K562 (cell line): ENCODE measurements around the gene SUSD3. TPM values are rescaled to one million over a fixed set of nuclear protein-coding genes. Genes with fewer than 3 reads are reported as not detected.

Source experiments
- ATAC-seq: fragments of 200-7000 bp; cut with Tn5 transposase; 3 replicates; pipeline ENCODE4 v1.9.1; 2020; ENCODE audit warnings: moderate library complexity
- BruUV-seq: library from RNA; stranded (reverse); fragments of 400-500 nt; replicated peaks from 2 replicates; lab custom pipeline; 2021; lab: Mats Ljungman, UMichigan
- CTCF ChIA-PET: fragments of 300-600 bp; formaldehyde crosslinking; extraction: SDS; loops from one replicate; lab custom pipeline; 2021; ENCODE audit warnings: low intra/inter-chr PET ratio; lab: Yijun Ruan, JAX
- POLR2A ChIA-PET: fragments of 300-600, 350-650 bp; sonication (Branson Sonifier 250); formaldehyde crosslinking; extraction: SDS; loops from one replicate; lab custom pipeline; 2021; ENCODE audit warnings: antibody characterized with exemption, inconsistent platforms; lab: Yijun Ruan, JAX
- DNase-seq, 4 experiments: peaks; one replicate each; pipeline versions ENCODE4 v3.0.0 to v3.0.0-alpha.2; 2011 to 2018; ENCODE audit warnings: low spot score in 3 of 4, mixed read lengths in 3 of 4; ENCODE audit errors: extremely low read depth in 1 of 4
- FAIRE-seq: peaks from 2 replicates; lab custom pipeline; 2011; peaks lifted over from hg19 to GRCh38; lab: Jason Lieb, UNC
- H2AFZ ChIP-seq: 2 replicates; pipeline ENCODE4 v1.6.0; 2011; ENCODE audit warnings: low read depth, low read length, control low read depth, inconsistent platforms
- H3K27ac ChIP-seq: fragments of 200-600 bp; 3 replicates; pipeline ENCODE4 v1.8.0; 2011; ENCODE audit warnings: low read depth, mild to moderate bottlenecking, control low read depth, inconsistent platforms, low read length, moderate library complexity, mixed read lengths; ENCODE audit errors: extremely low read depth
- H3K27me3 ChIP-seq, 2 experiments: fragments of 300-600 bp in 1 of 2; 2 replicates in 1 of 2; 3 replicates in 1 of 2; pipeline versions ENCODE4 v1.6.0 to v1.8.0; 2011; ENCODE audit warnings: inconsistent platforms in 2 of 2, low read length in 2 of 2, mild to moderate bottlenecking in 1 of 2, mixed read lengths in 1 of 2, moderate library complexity in 1 of 2; ENCODE audit not compliant: control insufficient read depth in 2 of 2, insufficient read depth in 2 of 2
- H3K36me3 ChIP-seq: fragments of 300-600 bp; 3 replicates; pipeline ENCODE4 v1.8.0; 2011; ENCODE audit warnings: mild to moderate bottlenecking, low read length, inconsistent platforms; ENCODE audit not compliant: control insufficient read depth, insufficient read depth
- H3K4me1 ChIP-seq, 2 experiments: fragments of 200-600 bp in 1 of 2; replicated peaks in 1 of 2; 2 replicates in 1 of 2; 3 replicates in 1 of 2; pipeline versions ENCODE4 v1.5.1 to v1.8.0; 2011; ENCODE audit warnings: inconsistent platforms in 2 of 2, low read length in 2 of 2, mild to moderate bottlenecking in 1 of 2, mixed read lengths in 1 of 2, moderate library complexity in 1 of 2; ENCODE audit not compliant: control insufficient read depth in 2 of 2, insufficient read depth in 2 of 2
- H3K4me2 ChIP-seq: 2 replicates; pipeline ENCODE4 v1.6.1; 2011; ENCODE audit warnings: low read length, control low read depth, inconsistent platforms, mixed read lengths; ENCODE audit not compliant: insufficient read depth
- H3K4me3 ChIP-seq: fragments of 200-600 bp; sonication (generic), shearing (Covaris generic); 2 replicates; pipeline ENCODE4 v1.5.1; 2016; ENCODE audit warnings: control low read depth, inconsistent platforms
- H3K79me2 ChIP-seq: fragments of 200-600 bp; 3 replicates; pipeline ENCODE4 v1.8.0; 2011; ENCODE audit warnings: low read length, inconsistent platforms; ENCODE audit not compliant: control insufficient read depth, insufficient read depth
- H3K9ac ChIP-seq, 2 experiments: 2 replicates each; pipeline versions ENCODE4 v1.6.0 to v1.6.1; 2011; ENCODE audit warnings: low read depth in 2 of 2, low read length in 2 of 2, control low read depth in 1 of 2, inconsistent platforms in 1 of 2, mild to moderate bottlenecking in 1 of 2, mixed read lengths in 1 of 2; ENCODE audit not compliant: insufficient read depth in 1 of 2
- H3K9me1 ChIP-seq: one replicate; pipeline ENCODE4 v1.6.0; 2011; ENCODE audit warnings: inconsistent platforms, mild to moderate bottlenecking, low read length, moderate library complexity; ENCODE audit not compliant: control insufficient read depth, insufficient read depth
- H3K9me3 ChIP-seq: replicated peaks from 2 replicates; pipeline ENCODE4 v1.5.1; 2011; ENCODE audit warnings: low read depth, low read length, inconsistent platforms; ENCODE audit not compliant: control insufficient read depth, insufficient read depth
- H4K20me1 ChIP-seq: replicated peaks from 2 replicates; pipeline ENCODE4 v1.6.1; 2011; ENCODE audit warnings: low read length, inconsistent platforms, mixed read lengths; ENCODE audit not compliant: control insufficient read depth, insufficient read depth
- ERF ChIP-seq: fragments of 450-650 bp; formaldehyde crosslinking; IDR thresholded peaks from 2 replicates; pipeline ENCODE4 v1.4.0; 2020; ENCODE audit warnings: mild to moderate bottlenecking, mixed read lengths
- HNRNPH1 ChIP-seq: fragments of 200-400 bp; formaldehyde crosslinking; optimal IDR thresholded peaks from 2 replicates; pipeline ENCODE3; 2017; ENCODE audit warnings: low read depth, mild to moderate bottlenecking, low read length, moderate library complexity
- JUNB ChIP-seq: fragments of 450-650 bp; formaldehyde crosslinking; conservative IDR thresholded peaks from 2 replicates; pipeline ENCODE4 v1.4.0; 2020; ENCODE audit warnings: mild to moderate bottlenecking
- MAFK ChIP-seq: IDR thresholded peaks from 2 replicates; pipeline ENCODE4 v1.6.1; 2011; ENCODE audit warnings: low read length, improper control_type of control experiment
- RBM34 ChIP-seq: fragments of 200-400 bp; formaldehyde crosslinking; IDR thresholded peaks from 2 replicates; pipeline ENCODE4 v1.6.1; 2018; ENCODE audit warnings: low read length, borderline replicate concordance; ENCODE audit not compliant: insufficient read depth
- ZNF143 ChIP-seq: sonication (generic); formaldehyde crosslinking; IDR thresholded peaks from 2 replicates; pipeline ENCODE4 v1.9.0; 2022; ENCODE audit warnings: mild to moderate bottlenecking, missing genetic modification reagents
- ZNF316 ChIP-seq: fragments of 450-650 bp; IDR thresholded peaks from 2 replicates; pipeline ENCODE4 v1.6.1; 2016
- ZNF79 ChIP-seq: fragments of 250-450 bp; sonication (Bioruptor Pico); IDR thresholded peaks from 2 replicates; pipeline ENCODE4 v1.4.0; 2020; ENCODE audit warnings: low read depth, mild to moderate bottlenecking, moderate library complexity
- WGBS: fragments of 100-300 bp; shearing (Covaris generic); methylation state at CpG from one replicate; pipeline ENCODE4 v1.1.6; 2016; ENCODE audit warnings: low coverage, mixed read lengths; ENCODE audit not compliant: insufficient coverage; ENCODE audit errors: missing lambda C conversion rate; 5-methylcytosine and 5-hydroxymethylcytosine counted together
- in situ Hi-C: fragments of 300-500 bp; cut with MboI; formaldehyde crosslinking; loops from 4 replicates; pipeline ENCODE4 v1.15.0; 2018; ENCODE audit warnings: inconsistent platforms, mixed read lengths
- intact Hi-C: fragments of 100-400 bp; cut with micrococcal nuclease; formaldehyde crosslinking; loops from 2 replicates; pipeline ENCODE4 v1.14.2; 2022
- polyA plus RNA-seq, 8 experiments: library from polyadenylated mRNA; depleted of rRNA in 4 of 8; stranded (reverse) in 5 of 8; unstranded in 3 of 8; fragments of >200 nt; fragmentation: Nextera tagmentation in 2 of 8; fragmentation: Illumina TruSeq in 1 of 8; extraction: Ambion mirVana in 2 of 8; extraction: Trizol in 1 of 8; gene quantifications; 2 replicates each; pipeline versions ENCODE4 v1.2.1 to v1.2.3, GENCODE V29; 2011 to 2014; ENCODE audit warnings: inconsistent platforms in 1 of 8, missing spikeins in 1 of 8
- total RNA-seq, 7 experiments: library from RNA; depleted of rRNA in 6 of 7; stranded (reverse); fragments of >200 nt in 6 of 7; fragmentation: Illumina TruSeq in 2 of 7; extraction: Trizol in 2 of 7; gene quantifications; 2 replicates each; pipeline versions ENCODE4 v1.2.1 to v1.2.3, GENCODE V29; 2011 to 2021; ENCODE audit warnings: low replicate concordance in 1 of 7
- TF ChIP-seq, protein P1 (sequence below): sonication (generic); formaldehyde crosslinking; IDR thresholded peaks from 2 replicates; pipeline ENCODE4 v1.8.0; 2022; ENCODE audit warnings: mild to moderate bottlenecking, missing genetic modification reagents, borderline replicate concordance

SUSD3 gene
- total and polyA plus RNA-seq, 9 of the 15 experiments (the other 6 are each of a cell fraction or from before 2014, with no cell fraction given): 1.3 to 21.7 (median 11.4) TPM

DNA sequence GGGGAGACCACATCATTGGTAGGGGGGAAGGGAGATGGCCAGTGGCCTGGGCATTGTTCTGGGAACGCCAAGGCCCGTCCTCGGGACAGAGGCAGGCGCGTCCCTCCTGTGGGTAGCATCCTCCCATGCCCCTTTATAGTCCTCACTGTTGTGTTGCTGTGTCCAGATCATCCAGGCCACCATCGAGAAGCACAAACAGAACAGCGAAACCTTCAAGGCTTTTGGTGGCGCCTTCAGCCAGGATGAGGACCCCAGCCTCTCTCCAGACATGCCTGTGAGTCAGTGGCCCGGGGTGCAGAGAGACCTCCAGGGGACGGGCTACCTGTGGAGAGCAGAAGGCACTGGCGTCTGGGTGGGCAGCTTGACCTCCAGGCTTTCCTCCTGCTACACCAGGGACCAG is 38.4 kb upstream of the SUSD3 start (continued):
- TF ChIP-seq, protein P1, sequence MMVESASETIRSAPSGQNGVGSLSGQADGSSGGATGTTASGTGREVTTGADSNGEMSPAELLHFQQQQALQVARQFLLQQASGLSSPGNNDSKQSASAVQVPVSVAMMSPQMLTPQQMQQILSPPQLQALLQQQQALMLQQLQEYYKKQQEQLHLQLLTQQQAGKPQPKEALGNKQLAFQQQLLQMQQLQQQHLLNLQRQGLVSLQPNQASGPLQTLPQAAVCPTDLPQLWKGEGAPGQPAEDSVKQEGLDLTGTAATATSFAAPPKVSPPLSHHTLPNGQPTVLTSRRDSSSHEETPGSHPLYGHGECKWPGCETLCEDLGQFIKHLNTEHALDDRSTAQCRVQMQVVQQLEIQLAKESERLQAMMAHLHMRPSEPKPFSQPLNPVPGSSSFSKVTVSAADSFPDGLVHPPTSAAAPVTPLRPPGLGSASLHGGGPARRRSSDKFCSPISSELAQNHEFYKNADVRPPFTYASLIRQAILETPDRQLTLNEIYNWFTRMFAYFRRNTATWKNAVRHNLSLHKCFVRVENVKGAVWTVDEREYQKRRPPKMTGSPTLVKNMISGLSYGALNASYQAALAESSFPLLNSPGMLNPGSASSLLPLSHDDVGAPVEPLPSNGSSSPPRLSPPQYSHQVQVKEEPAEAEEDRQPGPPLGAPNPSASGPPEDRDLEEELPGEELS (CRISPR knock-in tag): no peak
- no peak for TF ChIP-seq JUNB (CRISPR knock-in tag)
- no peak for TF ChIP-seq ERF (CRISPR knock-in tag)
- no peak for TF ChIP-seq RBM34
- TF ChIP-seq ZNF79 (CRISPR knock-in tag): no peak
- TF ChIP-seq MAFK: no peak
- TF ChIP-seq ZNF316: no peak

DNA sequence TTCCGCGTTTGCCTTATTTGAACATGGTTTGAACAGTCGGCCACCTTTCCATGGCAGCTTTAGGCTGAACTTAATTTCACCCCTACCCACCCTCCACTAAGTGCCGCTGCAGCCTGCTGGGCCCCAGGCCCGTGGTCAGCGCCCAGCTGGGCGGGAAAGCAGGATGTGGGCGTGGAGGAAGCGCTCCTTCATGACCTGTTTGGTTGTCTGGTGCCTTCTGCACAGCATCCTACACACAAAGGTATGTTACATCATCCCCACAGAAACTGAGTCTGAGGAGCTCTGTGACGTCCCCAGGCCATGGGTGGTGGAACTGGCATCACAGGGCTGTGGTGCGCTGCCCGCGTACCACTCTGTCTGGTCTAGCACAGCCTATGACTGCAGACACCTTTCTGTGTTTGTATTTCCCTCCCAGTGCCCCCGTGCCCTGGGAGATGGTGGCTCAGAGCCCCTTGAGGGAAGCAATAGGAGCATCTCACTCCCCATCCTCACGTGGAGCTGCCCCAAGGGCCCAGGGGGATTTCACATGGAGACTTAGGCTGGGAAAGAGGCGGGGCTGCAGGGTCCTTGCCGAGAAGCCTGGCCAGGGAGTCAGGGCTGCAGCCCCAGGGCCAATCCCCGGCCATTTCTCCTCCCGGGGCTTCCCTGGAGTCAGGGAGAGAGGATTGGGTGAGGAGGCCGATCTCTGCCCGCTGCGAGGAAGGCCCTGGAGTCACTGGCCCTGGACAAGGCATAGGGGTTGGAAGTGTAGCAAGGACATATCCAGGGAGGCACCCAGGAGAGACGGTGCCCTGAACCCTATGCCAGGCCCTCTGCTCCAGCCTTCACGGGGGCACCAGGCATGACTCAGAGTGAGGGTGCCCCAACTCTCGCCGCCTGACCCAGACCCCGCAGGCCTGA is 37.5 kb upstream of the SUSD3 start:
- in situ Hi-C loops (loop anchor here (25.0 kb wide), 1 partner anchor 291 kb away; no protein-coding TSS in a partner anchor), intact Hi-C loops (no loop called here)
- Histone ChIP-seq H3K27ac (no peak overlapping the region), H3K4me2 (no peak overlapping the region), H3K9ac (no peak overlapping the region), H3K9me3 (no peaks in the 10 kb centered on the region), H3K4me3 (no peak overlapping the region)
- no TSS peak for BruUV-seq
- FAIRE-seq: no peak
- CTCF ChIA-PET: no interaction called here
- whole genome bisulfite sequencing: 5% methylated on average over 27 of the region's 27 CpGs
- TF ChIP-seq HNRNPH1 (no peak), ZNF143 (CRISPR knock-in tag) (no peak)
- TF ChIP-seq, all 486 proteins: peak for 0
- Histone ChIP-seq H3K36me3 (no peaks in the 10 kb centered on the region), H3K27me3 (peaks cover 27 to 81% of the 10 kb centered on the region in 2 experiments; a peak in 4 of 5 replicates), H4K20me1 (peaks cover 10% of the 10 kb centered on the region; the same call in 1 of the 2 replicates), H2AFZ (no peak overlapping the region), H3K79me2 (no peaks in the 10 kb centered on the region), H3K9me1 (peaks cover 2% of the 10 kb centered on the region), H3K4me1 (no peaks in the 10 kb centered on the region)
- POLR2A ChIA-PET: no interaction called here
- no peak for DNase-seq
- ATAC-seq: no peak
